Measurements from ENCODE around the gene ABHD15.

DNA sequence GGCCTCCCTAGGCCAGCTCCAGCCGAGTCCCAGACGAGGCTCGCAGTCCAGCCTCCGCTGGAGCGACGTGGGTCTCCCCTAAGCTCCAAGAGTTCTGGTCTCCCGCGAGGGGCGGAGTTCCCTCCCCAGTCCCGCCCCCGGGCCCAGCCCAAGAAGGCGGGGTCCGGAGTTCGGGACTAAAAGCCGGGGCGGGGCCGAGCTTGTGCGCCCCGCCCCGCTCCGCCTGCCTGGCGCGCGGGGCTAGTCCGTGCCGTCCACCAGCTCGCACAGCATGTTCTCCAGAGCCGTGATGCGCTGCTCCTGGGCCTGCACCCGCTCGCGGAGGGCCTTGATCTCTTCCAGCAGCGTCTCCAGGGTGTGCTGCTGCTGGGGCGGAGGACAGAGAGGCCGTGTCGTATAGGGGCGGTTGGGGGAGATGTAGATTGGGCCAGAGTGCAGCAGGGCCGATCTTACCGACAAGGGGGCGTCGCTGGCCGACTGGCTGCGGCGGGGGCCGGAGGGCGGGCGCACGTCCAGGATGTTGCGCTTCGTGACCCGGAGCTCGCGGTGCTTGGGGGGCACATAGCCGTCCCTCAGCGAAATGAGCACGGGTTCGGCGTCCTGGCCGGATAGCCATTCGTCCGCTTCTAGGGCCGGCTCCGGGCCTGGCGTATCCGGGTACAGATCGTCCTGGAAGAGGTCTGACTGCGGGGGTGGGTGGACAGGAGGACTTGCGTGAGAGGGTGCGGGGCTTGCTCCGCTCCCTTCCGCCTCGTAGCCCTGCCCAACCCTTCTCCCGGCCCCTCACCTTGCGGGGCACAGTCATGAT, 48.9 kb upstream of the ABHD15 start:
- TF ChIP-seq, protein P1, sequence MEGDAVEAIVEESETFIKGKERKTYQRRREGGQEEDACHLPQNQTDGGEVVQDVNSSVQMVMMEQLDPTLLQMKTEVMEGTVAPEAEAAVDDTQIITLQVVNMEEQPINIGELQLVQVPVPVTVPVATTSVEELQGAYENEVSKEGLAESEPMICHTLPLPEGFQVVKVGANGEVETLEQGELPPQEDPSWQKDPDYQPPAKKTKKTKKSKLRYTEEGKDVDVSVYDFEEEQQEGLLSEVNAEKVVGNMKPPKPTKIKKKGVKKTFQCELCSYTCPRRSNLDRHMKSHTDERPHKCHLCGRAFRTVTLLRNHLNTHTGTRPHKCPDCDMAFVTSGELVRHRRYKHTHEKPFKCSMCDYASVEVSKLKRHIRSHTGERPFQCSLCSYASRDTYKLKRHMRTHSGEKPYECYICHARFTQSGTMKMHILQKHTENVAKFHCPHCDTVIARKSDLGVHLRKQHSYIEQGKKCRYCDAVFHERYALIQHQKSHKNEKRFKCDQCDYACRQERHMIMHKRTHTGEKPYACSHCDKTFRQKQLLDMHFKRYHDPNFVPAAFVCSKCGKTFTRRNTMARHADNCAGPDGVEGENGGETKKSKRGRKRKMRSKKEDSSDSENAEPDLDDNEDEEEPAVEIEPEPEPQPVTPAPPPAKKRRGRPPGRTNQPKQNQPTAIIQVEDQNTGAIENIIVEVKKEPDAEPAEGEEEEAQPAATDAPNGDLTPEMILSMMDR (IDR thresholded peaks at IDR 0.05), result no peak
- TF ChIP-seq POLR2AphosphoS5 (IDR thresholded peaks at IDR 0.05; ENCODE audit: insufficient read depth in 1 of 2, low read depth in 1 of 2) (peak in 1 of 2 donors; percentile 87), POLR2A (IDR thresholded peaks at IDR 0.05) (peak in 1 of 2 donors; percentile 49)
